GM19468 (cell line): ENCODE results near the gene FIG4.
"Not testable (repeated sequence)": the region's sequence is repeated elsewhere in the genome, so short reads cannot be mapped to it uniquely, and the experiment has no call there.

Experiments
- ATAC-seq: cut with Tn5 transposase; IDR thresholded peaks from one replicate; pipeline ENCODE4 v1.9.1; 2021; ENCODE audit warnings: mild to moderate bottlenecking, moderate library complexity, moderate number of reproducible peaks; ENCODE audit not compliant: unreplicated experiment; ENCODE audit errors: extremely low read depth

FIG4 gene

GRCh38 chr6:109834595-109835437, 143.7 kb downstream of the FIG4 start:
- ATAC-seq, result no peak

DNA sequence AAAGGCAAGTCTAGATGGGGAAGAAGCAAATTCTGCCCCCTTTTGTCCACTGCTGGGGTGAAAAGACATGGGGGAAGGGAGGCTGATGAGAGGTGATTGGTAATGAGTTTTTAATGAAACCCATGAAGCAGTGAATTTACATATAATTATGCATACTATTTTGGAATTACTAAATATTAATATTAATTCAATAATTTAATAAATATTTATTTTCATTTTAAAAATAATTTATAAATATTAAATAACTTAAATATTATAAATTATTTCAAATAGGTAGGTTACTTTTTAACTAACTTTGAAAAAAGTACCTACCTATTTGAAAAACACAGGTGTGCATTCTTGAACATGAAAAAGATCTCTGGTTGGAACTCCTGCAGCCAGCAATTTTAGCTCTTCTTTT, 148.9 kb downstream of the FIG4 start:
- ATAC-seq, result no peak

DNA sequence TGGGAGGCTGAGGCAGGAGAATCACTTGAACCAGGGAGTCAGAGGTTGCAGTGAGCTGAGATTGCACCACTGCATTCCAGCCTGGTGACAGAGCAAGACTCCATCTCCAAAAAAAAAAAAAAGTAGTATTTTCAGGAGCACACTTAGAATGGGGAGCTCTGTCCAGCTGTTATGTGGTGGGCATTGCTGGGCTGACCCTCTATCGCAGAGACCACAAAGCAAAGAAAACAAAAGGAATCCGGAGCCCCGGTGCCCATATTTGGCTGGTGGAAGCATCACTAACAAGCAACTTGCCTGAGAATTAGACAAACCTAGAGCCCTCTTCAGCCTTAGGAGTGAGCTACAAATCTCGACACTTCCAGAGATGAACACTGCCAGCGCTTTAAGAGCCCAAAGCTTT, 149.7 kb downstream of the FIG4 start:
- ATAC-seq, result no peak

DNA sequence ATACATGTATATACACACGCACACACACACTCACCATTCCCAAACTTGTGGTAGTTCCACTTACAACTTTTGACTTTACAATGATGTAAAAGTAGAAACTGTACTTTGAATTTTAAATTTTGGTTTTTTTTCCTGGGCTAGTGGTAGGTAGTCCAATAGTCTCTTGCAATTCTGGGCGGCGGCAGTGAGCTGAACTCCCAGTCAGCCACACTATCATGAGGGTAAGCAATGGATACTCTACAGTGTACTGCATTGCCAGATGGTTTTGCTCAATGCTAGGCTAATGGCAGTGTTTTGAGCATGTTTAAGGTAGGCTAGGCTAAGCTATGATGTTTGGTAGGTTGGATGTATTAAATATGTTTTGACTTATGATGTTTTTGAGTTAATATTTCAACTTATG, 150.8 kb downstream of the FIG4 start:
- ATAC-seq, result no peak

DNA sequence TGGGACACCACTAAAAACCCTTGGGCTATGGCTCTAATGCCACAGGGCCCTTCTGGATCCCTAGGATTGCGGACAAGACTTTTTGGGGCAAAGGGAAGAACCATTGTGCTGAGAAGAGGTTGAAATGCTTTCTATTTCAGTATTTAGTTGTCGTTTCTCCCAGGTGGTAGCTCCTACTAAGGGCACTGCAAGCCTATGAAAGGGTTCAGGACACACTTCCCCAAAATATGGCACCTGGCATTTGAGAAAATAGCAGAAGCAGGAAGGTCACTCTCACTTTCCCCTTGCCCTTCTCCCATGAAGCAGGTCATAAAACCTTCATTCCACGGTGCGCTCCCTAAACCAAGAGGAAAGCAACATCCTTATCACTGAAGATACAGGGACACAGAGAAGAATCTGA, 161.6 kb downstream of the FIG4 start:
- ATAC-seq, result no peak

- no peak for ATAC-seq
These were observed 162.3 kb downstream of the FIG4 start for GRCh38 chr6:109853426-109853825.

GRCh38 chr6:109853951-109854350, 162.9 kb downstream of the FIG4 start:
- ATAC-seq, result no peak

DNA sequence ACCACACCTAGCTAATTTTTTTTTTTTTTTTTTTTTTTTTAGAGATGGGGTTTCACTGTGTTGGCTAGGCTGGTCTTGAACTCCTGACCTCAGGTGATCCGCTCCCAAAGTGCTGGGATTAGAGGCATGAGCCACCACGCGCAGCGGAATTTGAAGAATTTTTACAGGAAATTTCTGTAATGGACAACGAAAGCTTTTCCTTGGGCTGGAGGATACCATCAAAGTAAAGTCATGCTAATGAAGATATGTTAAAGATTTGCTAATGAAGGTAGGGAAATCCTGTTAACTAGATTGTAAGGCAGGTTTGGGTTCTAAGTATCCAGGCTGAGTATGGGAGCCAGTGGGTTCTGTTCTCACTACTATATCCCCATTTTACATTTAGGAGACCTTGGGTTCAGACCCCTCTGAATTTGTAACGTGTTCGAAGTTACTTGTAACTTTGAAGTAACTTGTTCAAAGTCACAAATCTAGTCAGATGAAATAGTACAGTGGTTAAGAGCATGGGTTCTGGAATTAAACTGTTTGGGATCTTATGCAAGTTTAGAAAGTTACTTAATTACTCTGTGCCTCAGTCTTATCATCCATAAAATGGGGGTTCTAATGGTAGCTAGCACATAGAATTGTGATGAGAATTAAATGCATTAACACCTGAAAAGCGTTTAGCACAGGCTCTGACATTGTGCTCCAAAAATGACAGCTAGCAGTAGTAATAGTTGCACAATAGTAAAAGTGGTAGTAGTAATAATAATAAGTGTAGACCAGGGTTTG, 163.6 kb downstream of the FIG4 start:
- no peak for ATAC-seq

DNA sequence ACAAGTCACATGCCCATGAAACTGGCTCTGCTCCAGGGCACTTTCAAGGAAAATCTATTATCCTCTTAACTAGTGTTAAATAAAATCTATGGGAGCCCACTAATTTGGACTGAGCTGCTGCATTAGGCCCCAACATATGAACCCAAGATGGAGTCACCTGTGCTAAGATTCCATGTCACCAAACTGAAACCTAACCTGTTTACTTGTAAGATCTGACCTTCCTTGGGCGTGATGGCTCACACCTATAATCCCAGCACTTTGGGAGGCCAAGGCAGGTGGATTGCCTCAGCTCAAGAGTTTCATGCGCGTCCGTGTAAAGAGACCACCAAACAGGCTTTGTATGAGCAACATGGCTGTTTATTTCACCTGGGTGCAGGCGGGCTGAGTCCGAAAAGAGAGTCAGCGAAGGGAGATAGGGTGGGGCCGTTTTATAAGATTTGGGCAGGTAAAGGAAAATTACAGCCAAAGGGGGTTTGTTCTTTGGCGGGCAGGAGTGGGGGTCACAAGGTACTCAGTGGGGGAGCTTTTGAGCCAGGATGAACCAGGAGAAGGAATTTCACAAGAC, 164.5 kb downstream of the FIG4 start:
- ATAC-seq, result not testable (repeated sequence)

DNA sequence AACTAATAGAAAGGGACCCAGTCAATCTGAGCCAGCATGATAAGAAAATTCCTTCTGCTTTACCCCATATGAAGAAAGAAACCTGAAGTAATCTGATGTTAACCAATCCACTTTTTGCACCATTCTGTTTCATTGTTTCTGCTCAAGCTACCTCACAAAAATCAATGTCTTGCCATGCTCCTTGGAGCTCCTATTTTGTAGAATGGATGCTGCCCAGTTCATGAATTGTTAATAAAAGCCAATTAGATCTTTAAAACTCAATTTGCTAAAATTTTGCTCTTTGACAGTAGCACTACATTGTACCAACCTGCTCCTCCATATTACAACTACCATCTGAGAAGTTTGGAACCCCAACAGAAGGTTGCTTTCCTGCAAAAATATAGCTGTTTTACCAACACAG, 170.8 kb downstream of the FIG4 start:
- ATAC-seq, result no peak

- ATAC-seq, result no peak
These were observed 173.0 kb downstream of the FIG4 start for GRCh38 chr6:109864050-109864449.

- ATAC-seq, result no peak
These were observed 174.9 kb downstream of the FIG4 start for GRCh38 chr6:109865968-109866367.

- ATAC-seq, result no peak
These were observed 176.2 kb downstream of the FIG4 start for GRCh38 chr6:109867009-109867969.

- no peak for ATAC-seq
These were observed 176.9 kb downstream of the FIG4 start for GRCh38 chr6:109867970-109868358.

DNA sequence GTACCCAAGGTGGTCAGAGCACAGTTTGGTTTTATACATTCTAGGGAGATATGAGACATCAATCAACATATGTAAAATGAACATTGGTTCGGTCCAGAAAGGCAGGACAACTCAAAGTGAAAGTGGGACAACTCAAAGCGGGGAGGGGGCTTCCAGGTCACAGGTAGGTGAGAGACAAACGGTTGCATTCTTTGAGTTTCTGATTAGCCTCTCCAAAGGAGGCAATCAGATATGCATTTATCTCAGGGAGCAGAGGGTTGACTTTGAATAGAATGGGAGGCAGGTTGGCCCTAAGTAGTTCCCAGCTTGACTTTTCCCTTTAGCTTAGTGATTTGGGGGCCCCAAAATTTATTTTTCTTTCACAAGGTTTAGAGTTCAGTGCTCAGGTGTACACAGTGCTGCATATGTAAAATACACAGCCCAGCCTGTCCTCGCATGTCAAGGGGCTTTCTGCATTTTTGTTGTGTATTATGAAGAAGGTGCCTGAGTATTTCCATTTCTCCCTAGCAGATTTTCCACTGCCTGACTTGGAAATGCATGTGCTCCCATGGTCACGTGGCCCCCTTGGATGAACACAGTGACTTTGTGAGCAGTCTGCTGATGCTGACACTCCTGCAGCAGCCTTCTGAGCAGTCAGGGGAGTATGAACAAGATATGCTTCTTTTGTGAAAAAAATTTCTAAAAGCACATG, 178.4 kb downstream of the FIG4 start:
- ATAC-seq, result not testable (repeated sequence)

- no peak for ATAC-seq
These were observed 179.0 kb downstream of the FIG4 start for GRCh38 chr6:109870089-109870410.

DNA sequence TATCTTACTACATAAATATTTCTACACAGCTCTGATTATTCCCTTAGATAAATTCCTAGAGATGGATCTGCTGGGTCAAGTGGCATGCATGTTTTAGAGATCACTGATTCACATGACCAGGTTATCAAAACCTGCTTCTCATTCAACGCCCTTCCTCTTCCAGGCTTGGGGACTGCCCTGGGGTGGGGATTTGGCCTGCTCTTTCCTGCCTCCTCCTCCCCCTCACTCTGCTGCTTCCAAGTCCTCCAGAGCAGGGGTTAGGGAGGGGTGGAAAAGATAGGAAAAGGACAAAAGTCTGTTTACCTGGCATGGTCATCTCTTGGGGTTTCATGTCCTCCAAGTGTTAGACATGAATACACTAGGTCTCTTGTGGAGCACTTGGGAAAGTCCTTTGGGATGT, 181.5 kb downstream of the FIG4 start:
- no peak for ATAC-seq

DNA sequence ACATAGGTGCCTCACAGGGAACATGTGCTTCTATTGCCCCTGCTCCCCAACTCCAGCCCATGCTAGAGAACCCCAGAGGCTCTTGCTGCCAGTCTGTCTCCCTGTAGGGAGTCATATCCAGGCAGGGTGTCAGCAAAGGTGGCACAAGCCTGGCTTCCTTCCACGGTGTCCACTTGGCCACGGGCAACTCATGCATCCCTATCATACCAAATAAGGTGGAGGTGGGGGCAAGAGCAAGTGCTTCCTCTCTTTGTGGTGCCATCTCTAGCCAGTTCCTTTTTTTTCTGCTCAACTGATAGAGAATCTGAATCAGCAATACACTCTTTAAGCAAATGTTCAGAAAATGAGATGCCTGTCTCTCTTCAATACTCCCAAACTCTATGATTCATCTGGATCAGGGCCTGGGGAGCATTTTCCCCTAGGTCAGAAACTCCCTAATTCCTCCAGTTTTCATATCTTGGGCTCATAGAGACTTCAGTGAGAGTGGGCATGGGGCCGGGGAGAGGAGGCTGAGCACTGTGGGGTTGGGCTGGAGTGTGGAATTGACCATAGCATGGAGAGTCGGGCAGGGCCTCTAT, 182.0 kb downstream of the FIG4 start:
- ATAC-seq, result no peak

GRCh38 chr6:109874086-109874485, 183.0 kb downstream of the FIG4 start:
- no peak for ATAC-seq
